LoVo (cell line): ENCODE results near the gene SPIN1.
"Not testable (repeated sequence)": the region's sequence is repeated elsewhere in the genome, so short reads cannot be mapped to it uniquely, and the experiment has no call there.

Experiments used
- DNase-seq: peaks from one replicate; pipeline ENCODE4 v3.0.0-alpha.2; 2016; ENCODE audit warnings: low spot score

The SPIN1 gene

DNA sequence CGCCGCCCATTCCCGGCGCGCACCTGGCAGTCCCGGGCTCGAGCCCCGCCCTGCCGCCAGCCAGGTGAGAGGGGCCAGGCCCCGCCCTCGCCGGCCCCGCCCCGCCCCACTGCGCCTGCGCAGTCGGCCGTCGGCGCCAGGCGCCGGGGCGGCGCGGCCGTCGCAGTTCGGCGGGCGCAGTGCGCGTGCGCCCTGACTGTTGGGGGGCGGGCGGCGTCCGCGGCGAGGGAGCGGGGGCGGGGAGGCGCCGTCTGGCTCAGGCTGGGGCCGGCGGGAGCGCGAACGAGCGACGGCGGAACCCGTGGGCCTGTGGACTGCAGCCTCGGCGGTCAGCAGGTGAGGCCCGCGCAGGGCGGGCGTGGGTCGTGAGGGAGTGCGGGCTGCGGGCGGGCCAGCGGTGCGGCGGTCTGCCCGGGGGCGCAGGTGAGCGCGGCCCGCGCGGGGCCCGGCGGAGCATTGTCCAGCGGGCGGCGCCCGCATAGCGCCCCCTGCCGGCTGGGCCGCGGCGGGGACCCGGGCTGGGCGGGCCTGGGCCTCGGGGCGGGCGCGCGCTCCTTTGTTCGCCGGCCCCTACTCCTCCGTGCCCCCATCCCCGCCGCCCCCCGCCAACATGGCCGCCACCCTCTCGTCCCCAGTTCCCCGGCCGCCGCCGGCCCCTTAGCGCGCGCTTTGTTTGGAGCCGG lies at the start of gene SPIN1:
Gene SPIN1 (plus strand): TSS at position 242 of the 683 bp plus-strand sequence. CDS start 38,096 bp downstream, outside the sequence.
- peak; percentile 90 for DNase-seq

GRCh38 chr9:88339317-88339716 lies 48.9 kb upstream of the SPIN1 start:
- no peak for DNase-seq

DNA sequence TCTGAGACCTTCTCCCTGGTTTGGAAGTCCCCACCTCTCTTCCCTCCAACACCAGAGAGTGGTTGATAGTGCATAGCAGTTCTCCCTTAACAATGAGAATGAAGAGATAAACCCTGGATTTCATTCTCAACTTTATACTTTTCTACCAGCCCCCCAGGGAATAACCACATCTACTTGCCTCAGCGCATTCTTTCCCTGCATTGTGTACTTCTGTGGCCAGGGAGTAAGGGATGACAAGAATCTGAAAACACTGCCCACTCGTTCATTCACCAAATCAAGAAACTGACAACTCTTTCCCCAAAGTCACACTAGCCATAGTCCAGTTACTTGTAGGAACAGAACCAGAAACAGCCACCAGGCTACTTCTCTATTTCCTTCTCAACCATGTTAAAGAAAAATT lies 46.0 kb upstream of the SPIN1 start:
- DNase-seq, result no peak

DNA sequence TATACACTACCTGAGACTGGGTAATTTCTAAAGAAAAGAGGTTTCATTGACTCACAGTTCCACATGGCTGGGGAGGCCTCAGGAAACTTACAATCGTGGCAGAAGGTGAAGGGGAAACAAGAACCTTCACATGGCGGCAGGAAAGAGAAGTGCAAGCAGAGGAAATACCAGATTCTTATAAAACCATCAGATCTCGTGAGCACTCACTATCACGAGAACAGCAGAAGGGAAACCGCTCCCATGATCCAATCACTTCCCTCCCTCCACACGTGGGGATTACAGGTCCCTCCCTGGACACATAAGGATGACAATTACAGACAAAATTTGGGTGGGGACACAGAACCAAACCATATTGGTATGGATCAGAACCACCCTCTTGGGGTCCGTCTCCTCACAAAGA lies 44.2 kb upstream of the SPIN1 start:
- DNase-seq, result no peak

DNA sequence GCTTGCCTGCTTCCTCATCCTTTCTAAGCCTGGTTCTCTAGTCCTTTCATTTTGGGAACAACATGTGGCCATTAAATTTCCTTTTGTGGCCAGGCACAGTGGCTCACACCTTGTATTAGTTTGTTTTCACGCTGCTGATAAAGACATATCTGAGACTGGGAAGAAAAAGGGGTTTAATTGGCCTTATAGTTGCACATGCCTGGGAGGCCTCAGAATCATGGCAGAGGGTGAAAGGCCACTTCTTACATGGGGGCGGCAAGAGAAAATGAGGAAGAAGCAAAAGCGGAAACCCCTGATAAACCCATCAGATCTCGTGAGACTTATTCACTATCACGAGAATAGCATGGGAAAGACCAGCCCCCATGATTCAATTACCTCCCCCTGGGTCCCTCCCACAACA lies 37.9 kb upstream of the SPIN1 start:
- not testable (repeated sequence) for DNase-seq

DNA sequence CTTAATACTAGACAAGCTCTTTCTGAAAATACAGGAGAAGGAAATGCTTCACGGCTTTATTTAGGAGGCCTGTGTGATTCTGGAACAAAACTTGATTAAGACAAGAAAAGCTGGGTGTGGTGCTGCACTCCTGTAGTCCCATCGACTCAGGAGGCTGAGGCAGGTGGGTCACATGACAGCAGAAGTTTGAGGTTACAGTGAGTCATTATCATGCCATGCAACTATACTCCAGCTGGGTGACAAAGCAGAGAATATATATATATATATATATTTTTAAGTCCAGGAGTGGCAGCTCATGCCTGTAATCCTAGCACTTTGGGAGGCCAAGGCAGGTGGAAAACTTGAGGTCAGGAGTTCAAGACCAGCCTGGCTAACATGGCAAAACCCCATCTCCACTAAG lies 33.1 kb upstream of the SPIN1 start:
- DNase-seq, result peak; percentile 58

DNA sequence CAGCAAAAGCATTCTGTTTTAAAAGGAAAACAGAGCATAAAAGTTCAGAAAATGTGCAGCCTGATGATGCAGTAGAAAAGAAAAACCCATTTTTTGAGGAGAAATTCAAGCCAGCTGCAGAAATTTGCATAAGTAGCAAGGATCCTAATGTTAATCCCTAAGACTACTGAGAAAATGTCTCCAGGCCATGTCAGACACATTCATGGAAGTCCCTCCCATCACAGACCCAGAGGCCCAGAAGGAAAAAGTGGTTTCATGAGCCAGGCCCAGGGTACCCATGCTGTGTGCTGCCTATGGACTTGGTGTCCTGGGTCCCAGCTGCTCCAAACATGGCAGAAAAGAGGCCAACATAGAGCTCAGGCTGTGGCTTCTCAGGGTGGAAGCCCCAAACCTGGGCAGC lies 31.0 kb upstream of the SPIN1 start:
- not testable (repeated sequence) for DNase-seq

DNA sequence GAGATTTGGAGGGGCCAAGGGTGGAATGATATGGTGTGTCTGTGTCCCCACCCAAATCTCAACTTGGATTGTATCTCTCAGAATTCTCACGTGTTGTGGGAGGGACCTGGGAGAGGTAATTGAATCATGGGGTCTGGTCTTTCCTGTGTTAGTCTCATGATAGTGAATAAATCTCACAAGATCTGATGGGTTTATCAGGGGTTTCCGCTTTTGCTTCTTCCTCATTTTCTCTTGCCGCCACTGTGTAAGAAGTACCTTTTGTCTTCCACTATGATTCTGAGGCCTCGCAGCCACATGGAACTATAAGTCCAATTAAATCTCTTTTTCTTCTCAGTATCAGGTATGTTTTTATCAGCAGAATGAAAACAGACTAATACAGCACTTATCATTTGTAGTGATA lies 29.5 kb upstream of the SPIN1 start:
- no peak for DNase-seq

GRCh38 chr9:88359974-88360373 lies 28.3 kb upstream of the SPIN1 start:
- DNase-seq, result no peak

DNA sequence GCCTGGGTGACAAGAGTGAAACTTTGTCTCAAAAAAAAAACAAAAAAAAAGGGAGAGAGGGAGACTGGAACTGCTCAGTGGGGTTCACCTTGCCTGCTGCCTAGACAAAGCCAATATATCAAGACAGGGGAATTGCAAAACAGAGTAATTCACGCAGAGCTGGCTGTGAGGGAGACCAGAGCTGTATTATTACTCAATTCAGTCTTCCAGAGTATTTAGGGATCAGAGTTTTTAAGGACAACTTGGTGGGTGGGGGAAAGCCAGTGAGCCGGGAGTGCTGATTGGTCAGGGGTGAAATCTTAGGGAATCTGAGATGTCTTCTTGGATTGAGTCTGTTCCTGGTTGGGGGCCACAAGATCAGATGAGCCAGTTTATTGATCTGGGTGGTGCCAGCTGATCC lies 25.6 kb upstream of the SPIN1 start:
- DNase-seq, result no peak

GRCh38 chr9:88363661-88364060 lies 24.6 kb upstream of the SPIN1 start:
- no peak for DNase-seq

DNA sequence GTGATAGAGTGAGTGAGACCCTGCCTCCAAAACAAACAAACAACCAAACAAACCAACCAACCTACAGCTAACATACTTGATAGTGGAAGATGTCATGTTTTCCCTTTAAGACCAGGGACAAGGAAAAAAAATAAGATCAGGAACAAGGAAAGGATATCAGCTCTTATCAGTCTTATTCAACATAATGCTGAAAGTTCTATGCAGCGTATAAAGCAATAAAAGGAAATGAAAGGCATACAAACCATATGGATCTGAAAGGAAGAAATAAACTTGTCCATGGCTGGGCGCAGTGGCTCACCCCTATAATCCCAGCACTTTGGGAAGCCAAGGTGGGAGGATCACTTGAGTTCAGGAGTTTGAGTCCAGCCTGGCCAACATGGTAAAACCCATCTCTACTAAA lies 23.5 kb upstream of the SPIN1 start:
- no peak for DNase-seq

- DNase-seq, result no peak
Measured at GRCh38 chr9:88370346-88370745, 17.9 kb upstream of the SPIN1 start.

DNA sequence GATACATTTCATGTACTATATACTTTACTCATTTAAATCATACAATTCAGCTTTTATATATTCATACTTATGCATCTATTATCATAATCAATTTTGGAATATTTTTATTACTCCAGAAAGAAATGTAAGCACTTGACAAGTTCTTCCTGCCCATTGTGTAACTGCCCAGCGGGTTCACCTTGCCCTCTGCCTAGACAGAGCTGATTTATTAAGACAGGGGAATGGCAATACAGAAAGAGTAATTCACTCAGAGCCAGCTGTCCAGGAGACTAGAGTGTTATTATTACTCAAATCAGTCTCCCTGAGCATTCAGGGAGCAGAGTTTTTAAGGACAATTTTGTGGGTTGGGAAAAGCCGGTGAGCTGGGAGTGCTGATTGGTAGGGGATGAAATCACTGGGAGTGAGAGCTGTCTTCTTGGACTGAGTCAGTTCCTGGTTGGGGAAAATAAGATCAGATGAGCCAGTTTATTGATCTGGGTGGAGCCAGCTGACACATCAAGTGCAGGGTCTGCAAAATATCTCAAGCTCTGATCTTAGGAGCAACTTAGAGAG lies 16.1 kb upstream of the SPIN1 start:
- DNase-seq, result no peak

DNA sequence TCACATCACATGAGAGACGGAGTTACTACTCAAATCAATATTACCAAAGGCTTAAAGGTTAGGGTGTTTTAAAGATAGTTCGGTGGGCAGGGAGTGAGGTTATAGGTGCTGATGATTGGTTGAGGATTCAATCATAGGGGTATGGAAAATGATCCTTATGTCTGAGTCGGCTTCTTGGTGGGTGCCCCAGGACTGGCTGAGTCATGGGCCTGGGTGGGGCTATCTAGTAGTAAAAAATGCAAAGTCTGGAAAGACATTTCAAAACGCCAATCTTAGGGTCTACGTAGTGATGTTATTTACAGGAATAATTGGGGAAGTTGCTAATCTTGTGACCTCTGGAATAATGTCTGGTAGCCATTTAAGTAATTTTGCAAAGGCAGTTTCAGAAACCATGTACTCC lies 15.2 kb upstream of the SPIN1 start:
- no peak for DNase-seq

GRCh38 chr9:88378317-88378716 lies 9.9 kb upstream of the SPIN1 start:
- DNase-seq, result no peak

- no peak for DNase-seq
Measured at GRCh38 chr9:88379352-88379751, 8.9 kb upstream of the SPIN1 start.

DNA sequence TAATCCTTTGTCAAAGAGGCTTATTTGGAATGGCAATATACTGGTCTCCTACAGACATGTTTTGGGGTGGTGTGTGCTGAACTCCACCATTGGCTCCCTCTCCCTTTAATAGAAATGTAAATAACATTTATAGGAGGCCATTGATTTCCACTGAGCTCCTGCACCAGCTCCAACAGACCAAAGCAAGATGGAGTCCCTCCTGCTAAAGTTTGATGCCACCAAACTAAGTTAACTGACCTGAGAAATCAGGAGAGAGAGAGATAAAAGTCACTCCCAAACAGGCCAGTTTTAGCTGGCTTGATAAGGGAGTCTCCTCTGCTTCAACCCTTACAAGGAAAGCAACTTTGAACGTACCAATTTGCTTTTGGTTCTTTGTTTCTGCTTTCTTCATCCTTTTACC lies 8.1 kb upstream of the SPIN1 start:
- no peak for DNase-seq

DNA sequence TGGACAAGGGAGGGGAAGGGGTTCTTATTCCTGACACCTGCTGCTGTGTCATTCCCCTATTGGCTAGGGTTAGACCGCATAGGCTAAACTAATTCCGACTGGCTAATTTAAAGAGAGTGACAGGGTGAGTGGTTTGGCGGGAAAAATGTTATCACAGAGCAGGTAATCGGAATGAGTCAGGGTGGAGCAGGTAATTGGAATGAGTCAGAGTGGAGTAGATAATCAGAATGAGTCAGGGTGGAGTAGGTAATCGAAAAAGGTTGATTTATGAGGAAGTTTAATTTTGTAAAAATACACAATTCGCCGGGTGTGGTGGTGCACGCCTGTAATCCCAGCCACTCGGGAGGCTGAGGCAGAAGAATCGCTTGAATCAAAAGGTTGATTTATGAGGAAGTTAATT lies 6.9 kb upstream of the SPIN1 start:
- not testable (repeated sequence) for DNase-seq

DNA sequence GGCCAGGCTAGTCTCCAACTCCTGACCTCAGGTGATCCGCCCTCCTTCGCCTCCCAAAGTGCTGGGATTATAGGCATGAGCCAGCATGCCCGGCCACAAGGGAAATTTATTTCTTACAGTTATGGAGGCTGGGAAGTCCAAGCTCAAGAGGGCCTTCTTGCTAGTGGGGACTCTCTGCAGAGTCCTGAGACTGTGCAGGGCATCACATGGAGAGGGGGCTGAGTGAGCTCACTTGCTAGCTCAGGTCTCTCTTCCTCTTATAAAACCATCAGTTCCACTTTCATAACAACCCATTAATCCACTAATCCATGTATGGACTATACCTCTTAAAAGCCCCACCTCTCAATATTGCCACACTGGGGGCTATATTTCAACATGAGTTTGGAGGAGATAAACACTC lies 5.1 kb upstream of the SPIN1 start:
- DNase-seq, result no peak

DNA sequence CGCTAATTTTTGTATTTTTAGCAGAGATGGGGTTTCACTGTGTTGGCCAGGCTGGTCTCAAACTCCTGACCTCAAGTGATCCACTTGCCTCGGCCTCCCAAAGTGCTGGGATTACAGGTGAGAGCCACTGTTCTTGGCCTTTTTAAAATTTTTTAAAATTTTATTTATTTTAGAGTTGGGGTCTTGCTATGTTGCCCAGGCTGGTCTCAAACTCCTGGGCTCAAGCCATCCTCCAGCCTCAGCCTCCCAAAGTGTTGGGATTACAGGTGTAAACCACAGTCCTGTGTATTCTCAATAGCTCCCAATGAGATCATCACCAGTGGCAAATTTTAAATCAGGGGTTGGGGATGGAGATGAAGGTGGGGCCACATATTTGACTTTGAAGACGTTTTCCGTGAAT lies 2.1 kb upstream of the SPIN1 start:
- DNase-seq, result not testable (repeated sequence)

DNA sequence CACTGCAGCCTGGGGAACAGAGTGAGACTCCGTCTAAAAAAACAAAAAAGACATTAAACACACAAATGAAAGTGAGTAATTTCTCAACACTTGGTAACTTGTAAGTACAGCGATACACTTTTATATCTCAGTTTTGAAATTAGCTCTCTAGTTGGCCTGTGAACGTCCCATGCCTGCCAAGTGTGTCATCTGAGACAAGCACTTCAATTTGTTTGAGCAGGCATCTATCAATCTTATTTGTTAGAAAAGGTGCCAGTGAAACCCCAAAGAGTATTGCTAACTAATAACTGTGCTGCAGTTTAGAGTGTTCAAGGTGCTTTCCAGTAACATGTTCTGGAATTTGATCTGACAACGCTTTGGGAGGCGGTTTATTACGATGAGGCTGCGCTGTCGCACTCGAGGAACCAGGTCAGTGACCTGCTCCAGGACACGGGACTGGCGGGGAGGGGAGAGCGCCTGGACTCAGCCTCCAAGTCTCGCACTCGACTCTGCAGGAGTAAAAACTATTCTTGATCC lies 1.1 kb upstream of the SPIN1 start:
- DNase-seq, result peak; percentile 13

GRCh38 chr9:88387552-88388202 lies 567 bp upstream of the SPIN1 start:
- DNase-seq, result peak; percentile 58
